Fibroblast of the aortic adventitia (primary cell): ENCODE results near the gene PCID2. TPM values are rescaled to one million over a fixed set of nuclear protein-coding genes. Genes with fewer than 3 reads are reported as not detected.
"Not testable (repeated sequence)": the region's sequence is repeated elsewhere in the genome, so short reads cannot be mapped to it uniquely, and the experiment has no call there.

Experiments
- DNase-seq: peaks from one replicate; pipeline ENCODE4 v3.0.0-alpha.2; 2010; ENCODE audit warnings: low read depth
- H3K4me3 ChIP-seq: 2 replicates; pipeline ENCODE4 v1.5.1; 2011; ENCODE audit warnings: low read depth, mild to moderate bottlenecking, control low read depth, low read length, moderate library complexity
- total RNA-seq: library from RNA; depleted of rRNA; stranded (reverse); fragments of >200 nt; gene quantifications from 2 replicates; pipeline ENCODE4 v1.2.3, GENCODE V29; 2012; ENCODE audit warnings: low replicate concordance
- TF ChIP-seq, protein P1 (sequence below): IDR thresholded peaks from 2 replicates; pipeline ENCODE4 v1.5.1; 2011; ENCODE audit warnings: mild to moderate bottlenecking, low read length, control low read depth, inconsistent platforms; ENCODE audit not compliant: insufficient read depth

Gene PCID2
- total RNA-seq: 55.0 and 77.4 TPM in 2 replicates

- peak; percentile 83 for DNase-seq
- peak within 1 kb of the TSS; percentile 79 for H3K4me3 ChIP-seq
- TF ChIP-seq, protein P1, sequence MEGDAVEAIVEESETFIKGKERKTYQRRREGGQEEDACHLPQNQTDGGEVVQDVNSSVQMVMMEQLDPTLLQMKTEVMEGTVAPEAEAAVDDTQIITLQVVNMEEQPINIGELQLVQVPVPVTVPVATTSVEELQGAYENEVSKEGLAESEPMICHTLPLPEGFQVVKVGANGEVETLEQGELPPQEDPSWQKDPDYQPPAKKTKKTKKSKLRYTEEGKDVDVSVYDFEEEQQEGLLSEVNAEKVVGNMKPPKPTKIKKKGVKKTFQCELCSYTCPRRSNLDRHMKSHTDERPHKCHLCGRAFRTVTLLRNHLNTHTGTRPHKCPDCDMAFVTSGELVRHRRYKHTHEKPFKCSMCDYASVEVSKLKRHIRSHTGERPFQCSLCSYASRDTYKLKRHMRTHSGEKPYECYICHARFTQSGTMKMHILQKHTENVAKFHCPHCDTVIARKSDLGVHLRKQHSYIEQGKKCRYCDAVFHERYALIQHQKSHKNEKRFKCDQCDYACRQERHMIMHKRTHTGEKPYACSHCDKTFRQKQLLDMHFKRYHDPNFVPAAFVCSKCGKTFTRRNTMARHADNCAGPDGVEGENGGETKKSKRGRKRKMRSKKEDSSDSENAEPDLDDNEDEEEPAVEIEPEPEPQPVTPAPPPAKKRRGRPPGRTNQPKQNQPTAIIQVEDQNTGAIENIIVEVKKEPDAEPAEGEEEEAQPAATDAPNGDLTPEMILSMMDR: no peak
Measured at GRCh38 chr13:113208421-113209335, at the start of gene PCID2. Gene PCID2 (minus strand): TSS chr13:113208669. CDS start chr13:113208634, 35 bp downstream.

DNA sequence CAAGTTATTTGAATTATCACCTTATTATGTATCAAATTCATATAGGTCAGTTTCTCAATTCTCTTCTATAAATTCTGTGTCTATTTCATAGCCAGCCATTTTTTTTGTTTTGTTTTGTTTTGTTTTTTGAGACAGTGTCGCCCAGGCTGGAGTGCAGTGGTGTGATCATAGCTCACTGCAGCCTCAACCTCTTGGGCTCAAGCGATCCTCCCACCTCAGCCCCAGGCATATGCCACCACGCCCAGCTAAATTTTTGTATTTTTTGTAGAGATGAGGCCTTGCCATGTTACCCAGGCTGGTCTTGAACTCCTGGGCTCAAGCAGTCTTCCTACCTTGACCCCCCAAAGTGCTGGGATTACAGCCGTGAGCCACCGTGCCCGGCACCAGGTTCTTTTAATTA, 49.4 kb upstream of the PCID2 start:
- DNase-seq, H3K4me3 ChIP-seq: not testable (repeated sequence)

DNA sequence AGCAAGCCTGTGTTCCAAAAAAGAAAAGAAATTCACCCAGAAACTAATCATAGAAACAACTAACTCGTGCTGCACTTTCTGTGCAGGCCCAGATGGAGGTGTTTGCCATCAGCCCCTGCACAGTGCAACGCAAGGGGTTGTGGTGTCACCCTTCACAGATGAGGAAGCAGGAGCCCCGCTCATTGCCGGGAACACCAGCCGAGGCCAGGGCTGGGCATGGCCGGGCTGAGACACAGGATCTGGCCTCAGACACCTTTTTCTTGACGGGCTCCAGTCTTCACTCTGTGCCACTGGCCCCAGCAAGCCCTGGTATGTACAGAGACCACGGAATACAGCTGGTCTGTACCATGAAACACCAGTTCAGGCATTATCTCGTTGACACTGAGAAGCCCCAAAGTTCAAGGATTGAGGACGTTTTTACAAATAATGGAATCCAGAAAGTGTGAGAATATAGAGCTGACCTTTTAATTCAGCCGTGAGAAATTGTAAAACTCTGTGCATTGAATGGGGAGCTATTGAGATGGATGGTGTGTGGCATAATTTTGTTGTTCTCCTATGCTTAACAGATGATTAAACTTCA, 44.1 kb upstream of the PCID2 start:
- DNase-seq: no peak
- TF ChIP-seq, protein P1: no peak
- H3K4me3 ChIP-seq: no peak overlapping the region

DNA sequence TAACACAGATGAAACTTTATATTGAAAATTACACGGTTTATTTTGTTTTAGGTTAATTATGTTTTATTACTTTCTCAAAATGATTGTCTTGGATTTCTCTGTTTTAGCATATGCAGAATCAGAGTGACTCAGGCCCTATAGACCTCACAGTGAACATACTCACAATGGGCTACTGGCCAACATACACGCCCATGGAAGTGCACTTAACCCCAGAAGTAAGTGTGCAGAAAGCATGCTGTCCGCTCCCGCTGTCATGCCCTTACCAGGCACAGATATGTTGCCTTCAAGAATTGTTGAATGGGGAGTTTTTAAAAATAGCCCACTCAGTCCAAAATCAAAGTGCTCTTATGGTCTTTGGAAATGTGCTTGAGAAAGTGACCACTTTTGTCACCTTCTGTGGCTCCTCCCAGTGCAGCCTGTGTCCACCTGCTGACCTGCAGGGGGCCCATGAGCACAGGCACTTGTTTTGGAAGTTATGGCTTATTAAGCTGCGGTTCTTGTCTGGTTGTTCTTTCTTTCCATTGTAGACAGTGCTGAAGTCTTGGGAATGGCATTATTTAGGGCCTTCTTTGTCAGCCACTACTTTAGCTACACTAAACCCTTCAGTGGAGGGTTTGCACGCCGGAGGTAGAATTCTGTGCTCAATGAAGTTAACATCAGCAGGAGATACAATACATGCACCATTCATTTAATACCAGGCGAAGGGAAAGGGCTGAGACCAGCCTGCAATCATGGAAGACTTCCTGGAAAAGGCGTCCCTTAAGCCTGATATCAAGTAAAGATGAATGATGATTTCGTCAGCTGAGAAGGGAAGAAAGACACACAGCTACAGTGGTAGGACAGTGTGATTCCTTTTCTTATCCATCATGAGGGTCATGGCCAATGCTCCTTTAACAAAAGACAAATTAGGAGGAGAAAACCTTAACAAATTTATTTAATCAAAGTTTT, 37.7 kb upstream of the PCID2 start:
- TF ChIP-seq, protein P1: peak; percentile 40
- no peak overlapping the region for H3K4me3 ChIP-seq
- DNase-seq: no peak

GRCh38 chr13:113243847-113244246, 35.4 kb upstream of the PCID2 start:
- H3K4me3 ChIP-seq: no peak overlapping the region
- TF ChIP-seq, protein P1: no peak
- no peak for DNase-seq

DNA sequence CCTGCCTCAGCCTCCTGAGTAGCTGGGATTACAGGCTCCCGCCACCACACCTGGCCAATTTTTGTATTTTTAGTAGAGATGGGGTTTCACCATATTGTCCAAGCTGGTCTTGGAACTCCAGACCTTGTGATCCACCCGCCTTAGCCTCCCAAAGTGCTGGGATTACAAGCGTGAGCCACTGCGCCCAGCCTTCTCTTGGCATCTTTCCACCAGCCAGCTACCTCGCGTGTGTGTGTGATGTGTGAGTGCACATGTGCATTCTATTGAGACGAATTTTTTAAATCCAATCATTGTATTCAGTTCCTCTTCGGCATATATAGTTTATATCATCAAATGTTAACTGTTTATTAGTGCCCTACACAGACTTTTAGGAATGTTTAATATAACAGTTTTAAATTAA, 33.2 kb upstream of the PCID2 start:
- DNase-seq, H3K4me3 ChIP-seq: not testable (repeated sequence)

- no peak for DNase-seq
- TF ChIP-seq, protein P1: no peak
- no peak overlapping the region for H3K4me3 ChIP-seq
Measured at GRCh38 chr13:113239986-113240385, 31.5 kb upstream of the PCID2 start.
